OCI-LY7 (cell line): ENCODE measurements around the gene EARS2.

ENCODE experiments used
- CTCF ChIP-seq: fragments of 200-600 bp; sonication (generic); conservative IDR thresholded peaks from 2 replicates; pipeline ENCODE4 v1.5.1; 2014; ENCODE audit warnings: mild to moderate bottlenecking, antibody characterized with exemption, low read length, moderate library complexity, mixed read lengths
- EZH2phosphoT487 ChIP-seq: fragments of 200-600 bp; sonication (generic); IDR thresholded peaks from 2 replicates; pipeline ENCODE4 v1.6.1; 2018; ENCODE audit warnings: low read depth, borderline replicate concordance, mild to moderate bottlenecking, mixed run types, antibody characterized with exemption, low read length, moderate library complexity, mixed read lengths

- TF ChIP-seq CTCF (no peak), EZH2phosphoT487 (no peak)
These were observed 78.0 kb downstream of the EARS2 start for GRCh38 chr16:23479138-23479537.
